Mammary epithelial cell (primary cell): Measurements from ENCODE around the gene TEX19.

Experiments used
- CTCF ChIP-seq, 2 donors: IDR thresholded peaks in 1 of 2; conservative IDR thresholded peaks in 1 of 2; 2 replicates each; pipeline ENCODE4 v1.5.1; 2011 to 2012; ENCODE audit warnings: inconsistent platforms in 2 of 2, low read length in 2 of 2, mild to moderate bottlenecking in 2 of 2, control low read depth in 1 of 2, low read depth in 1 of 2; ENCODE audit not compliant: insufficient read depth in 1 of 2; ENCODE audit errors: extremely low read depth in 1 of 2
- EZH2 ChIP-seq: IDR thresholded peaks from 2 replicates; pipeline ENCODE4 v1.6.1; 2012; ENCODE audit warnings: low read length, inconsistent platforms, borderline replicate concordance

- TF ChIP-seq CTCF (conservative IDR thresholded peaks at IDR 0.05 in 1 of 2, IDR thresholded peaks at IDR 0.05 in 1 of 2; ENCODE audit: extremely low read depth in 1 of 2, insufficient read depth in 1 of 2, low read depth in 1 of 2, low read length in 2 of 2) (no peak), EZH2 (no peak)
Measured at GRCh38 chr17:82400206-82400605, 41.2 kb downstream of the TEX19 start.
